HPDE6-E6E7 (cell line): ENCODE measurements around the gene FOXP1.

Experiments used
- DNase-seq: peaks from one replicate; pipeline ENCODE4 v3.0.0; 2011; ENCODE audit warnings: missing footprints; ENCODE audit errors: extremely low spot score

The FOXP1 gene

DNA sequence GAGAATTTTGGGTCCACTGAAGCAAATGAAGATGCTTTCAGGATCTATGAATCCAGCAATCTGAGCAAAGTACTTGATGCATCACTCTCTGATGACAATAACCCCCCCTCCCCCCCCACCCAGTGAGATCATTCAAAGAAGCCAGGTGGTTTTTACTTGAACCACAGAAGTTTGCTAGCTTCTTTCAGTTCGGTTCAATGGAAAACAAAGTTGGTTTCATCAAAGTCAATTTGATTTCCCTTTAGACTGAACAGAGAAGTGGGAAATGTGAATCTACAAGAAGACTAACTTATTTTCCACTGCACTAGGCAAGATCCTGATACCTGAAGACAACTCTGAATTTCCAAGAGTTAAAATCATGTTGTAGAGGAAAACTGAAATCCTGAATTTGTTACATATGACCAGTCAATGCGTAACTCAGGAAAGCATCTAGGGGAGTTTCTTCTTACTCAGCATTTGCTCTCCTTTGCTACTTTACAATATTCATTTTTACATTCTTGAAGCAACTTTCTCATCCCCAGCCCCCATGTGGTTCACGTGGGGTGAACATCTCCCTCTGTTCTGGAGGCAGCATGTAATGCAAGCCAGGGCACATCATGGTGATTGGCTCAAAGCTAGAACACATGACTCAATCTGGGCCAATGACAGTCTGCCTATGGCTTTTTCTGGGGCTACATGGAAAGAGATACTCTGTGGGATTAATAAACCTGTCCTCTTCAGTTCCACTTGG, 572.6 kb downstream of the FOXP1 start:
- no peak for DNase-seq

DNA sequence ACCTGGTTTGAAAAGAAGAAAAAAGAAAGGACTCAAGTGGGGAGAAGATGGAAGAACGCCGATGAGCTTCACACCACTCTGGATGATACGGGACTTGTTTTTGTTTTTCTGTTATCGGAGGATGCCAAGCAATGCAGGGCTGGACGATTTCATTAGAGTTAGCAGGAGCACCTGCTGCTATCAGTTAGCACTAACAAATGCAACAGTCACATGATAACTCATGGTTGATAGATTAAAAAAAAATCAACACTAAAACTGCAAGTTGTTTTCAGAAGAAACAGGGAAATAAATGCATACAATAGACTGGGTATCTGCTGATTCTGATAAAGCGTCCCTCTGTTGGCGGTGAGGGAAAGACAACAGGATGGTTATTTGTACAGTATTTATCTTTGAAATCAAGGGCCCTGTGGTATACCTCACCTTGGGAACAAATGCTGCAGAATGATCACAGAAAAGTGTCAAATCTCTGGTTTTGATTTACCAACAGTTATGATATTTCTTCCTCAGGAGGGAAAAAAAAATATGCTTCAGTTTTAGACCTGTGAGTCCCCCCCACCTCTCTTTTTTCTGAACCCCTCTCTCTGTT, 575.1 kb downstream of the FOXP1 start:
- DNase-seq = no peak

DNA sequence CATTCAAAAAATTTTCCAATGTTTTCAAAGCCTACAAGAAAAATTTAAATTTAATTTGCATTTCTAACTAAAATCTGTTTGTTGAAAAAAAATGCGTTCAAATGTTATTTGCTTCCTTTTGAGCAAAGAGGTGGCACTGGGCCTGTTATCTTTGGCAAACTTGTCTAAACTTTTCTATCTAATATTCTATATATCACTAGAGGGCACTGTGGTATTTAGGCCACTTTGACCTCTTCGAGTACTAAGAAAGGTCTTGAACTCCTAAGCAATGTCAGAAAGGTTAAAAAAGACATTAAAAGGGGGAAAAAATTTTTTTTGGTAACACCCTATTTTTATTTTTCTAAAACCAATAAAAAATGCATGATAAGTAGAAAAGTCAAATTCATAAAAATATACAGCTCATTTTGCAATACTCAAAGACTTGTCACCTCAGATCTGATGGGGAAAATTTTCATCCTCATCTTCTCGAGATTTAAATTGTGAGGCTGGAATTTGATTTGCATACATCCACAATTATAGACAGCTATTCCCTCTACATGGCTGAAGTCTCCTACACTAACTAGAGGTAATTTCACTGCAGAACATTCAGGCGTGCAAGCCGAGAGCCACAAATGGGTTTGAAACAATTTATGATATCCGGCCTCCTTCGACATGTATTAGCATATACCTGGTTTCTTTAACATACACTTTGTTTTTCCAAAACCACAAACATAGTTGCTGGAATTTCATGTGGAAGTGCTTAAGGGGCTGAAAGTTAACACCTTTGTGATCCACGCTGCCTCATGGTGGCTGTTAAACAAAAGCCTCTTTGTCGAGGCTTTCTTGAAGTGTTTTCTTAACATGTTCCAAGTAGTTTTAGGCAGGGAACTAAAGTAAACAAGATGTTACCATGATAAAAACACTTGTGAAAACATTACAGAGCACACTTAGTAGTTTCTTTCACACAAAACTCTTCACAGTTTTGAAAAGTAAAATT, 576.4 kb downstream of the FOXP1 start:
- no peak for DNase-seq

GRCh38 chr3:71005702-71006321, 577.7 kb downstream of the FOXP1 start:
- DNase-seq = no peak

GRCh38 chr3:71003511-71003910, 580.0 kb downstream of the FOXP1 start:
- no peak for DNase-seq

- no peak for DNase-seq
Observed at GRCh38 chr3:71002298-71002697, 581.2 kb downstream of the FOXP1 start.

GRCh38 chr3:71001303-71001830, 582.2 kb downstream of the FOXP1 start:
- DNase-seq = no peak

DNA sequence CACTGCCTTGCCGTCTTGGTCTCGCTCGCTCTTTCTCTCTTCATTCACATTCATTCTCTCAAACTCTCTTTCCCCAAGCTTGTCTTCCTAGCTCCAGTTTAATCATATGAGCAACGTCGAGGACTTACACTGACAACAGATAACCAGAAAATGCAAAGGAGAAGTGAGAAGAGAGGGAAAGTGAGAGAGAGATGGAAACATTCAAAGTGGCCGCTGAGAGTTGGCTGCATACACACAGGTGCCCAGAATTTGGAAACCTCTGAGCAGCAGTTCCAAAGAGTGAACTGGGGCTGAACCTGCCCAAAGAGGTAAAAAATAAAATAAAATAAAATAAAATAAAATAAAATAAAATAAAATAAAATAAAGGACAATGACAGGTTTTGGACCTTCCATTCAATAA, 583.0 kb downstream of the FOXP1 start:
- DNase-seq = no peak

- no peak for DNase-seq
Observed at GRCh38 chr3:70999730-71000129, 583.8 kb downstream of the FOXP1 start.

GRCh38 chr3:70996082-70996481, 587.4 kb downstream of the FOXP1 start:
- no peak for DNase-seq

GRCh38 chr3:70994644-70995043, 588.9 kb downstream of the FOXP1 start:
- no peak for DNase-seq

DNA sequence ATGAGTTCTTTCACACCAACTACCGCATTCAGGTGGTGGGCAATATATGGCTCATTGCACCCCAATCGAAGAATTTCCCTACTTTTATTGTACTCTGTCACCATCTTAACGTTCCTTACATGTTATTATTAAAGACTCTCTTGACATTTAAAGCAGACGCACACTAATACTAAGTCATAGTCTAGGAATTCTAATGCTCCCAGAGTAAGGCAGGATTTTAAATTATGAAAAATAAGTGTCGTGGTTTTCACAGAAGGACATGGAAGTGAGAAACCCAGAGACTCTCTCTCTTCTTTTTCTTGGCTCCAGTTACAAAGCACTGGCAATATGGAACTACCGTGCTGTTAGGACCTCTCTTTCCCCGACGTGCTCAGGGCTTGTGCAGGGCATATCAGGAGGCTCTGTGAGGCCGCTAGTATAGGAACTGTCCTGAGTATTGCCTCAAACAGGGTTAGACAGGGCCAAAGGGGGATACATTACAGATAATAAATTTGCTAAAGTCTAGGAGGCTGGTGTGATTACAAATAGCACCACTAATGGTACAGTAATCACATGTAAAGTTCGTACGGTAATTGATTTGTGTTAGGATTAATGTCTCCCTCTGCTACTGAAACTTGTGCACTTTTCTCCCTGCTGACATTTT, 590.8 kb downstream of the FOXP1 start:
- no peak for DNase-seq

DNA sequence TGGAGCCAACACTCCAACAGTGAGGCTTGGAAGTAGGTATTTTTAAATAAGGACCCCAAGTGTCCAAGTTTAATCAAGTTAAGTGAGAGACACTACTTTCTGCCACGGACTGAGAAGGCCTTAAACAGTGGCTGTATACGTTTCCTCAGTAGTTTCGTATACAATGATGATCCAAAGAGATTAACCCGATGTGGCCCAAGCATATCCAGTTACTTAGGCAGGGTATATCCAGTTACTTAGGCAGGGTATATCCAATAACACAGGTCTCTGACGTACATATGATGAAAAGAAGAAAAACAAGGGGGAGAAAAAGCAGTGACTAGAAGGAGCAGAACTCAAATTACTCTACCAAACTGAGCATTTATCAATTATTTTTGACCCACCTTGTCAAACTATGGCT, 591.4 kb downstream of the FOXP1 start:
- no peak for DNase-seq

GRCh38 chr3:70990723-70991122, 592.8 kb downstream of the FOXP1 start:
- DNase-seq = no peak

DNA sequence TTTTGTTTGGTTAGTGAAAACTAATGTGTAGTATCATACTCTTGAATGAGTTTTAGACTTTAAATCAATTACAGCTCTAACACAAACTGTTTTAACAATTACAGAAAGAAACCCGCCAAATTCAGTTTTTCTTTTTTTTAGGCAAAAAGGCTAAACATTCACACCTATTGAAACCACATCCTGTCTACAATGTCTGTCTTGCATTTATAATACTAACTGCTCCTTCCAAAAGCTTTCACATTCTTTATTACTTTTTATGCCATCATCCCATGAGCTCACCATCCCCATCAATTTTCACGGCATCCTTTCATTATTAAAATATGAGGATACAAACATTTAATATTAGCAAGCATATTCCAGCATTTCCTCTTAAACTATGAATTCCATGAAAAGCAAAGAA, 593.3 kb downstream of the FOXP1 start:
- DNase-seq = no peak

GRCh38 chr3:70989174-70989573, 594.4 kb downstream of the FOXP1 start:
- DNase-seq = no peak

- no peak for DNase-seq
Observed at GRCh38 chr3:70988111-70988510, 595.4 kb downstream of the FOXP1 start.

- DNase-seq = no peak
Observed at GRCh38 chr3:70985572-70985971, 598.0 kb downstream of the FOXP1 start.

- no peak for DNase-seq
Observed at GRCh38 chr3:70984776-70985482, 598.6 kb downstream of the FOXP1 start.

- DNase-seq = peak; percentile 45
Observed at GRCh38 chr3:70982700-70983140, 600.8 kb downstream of the FOXP1 start.

GRCh38 chr3:70982284-70982683, 601.2 kb downstream of the FOXP1 start:
- DNase-seq = no peak
